ENCODE measurements around the gene TARP.

The TARP gene

DNA sequence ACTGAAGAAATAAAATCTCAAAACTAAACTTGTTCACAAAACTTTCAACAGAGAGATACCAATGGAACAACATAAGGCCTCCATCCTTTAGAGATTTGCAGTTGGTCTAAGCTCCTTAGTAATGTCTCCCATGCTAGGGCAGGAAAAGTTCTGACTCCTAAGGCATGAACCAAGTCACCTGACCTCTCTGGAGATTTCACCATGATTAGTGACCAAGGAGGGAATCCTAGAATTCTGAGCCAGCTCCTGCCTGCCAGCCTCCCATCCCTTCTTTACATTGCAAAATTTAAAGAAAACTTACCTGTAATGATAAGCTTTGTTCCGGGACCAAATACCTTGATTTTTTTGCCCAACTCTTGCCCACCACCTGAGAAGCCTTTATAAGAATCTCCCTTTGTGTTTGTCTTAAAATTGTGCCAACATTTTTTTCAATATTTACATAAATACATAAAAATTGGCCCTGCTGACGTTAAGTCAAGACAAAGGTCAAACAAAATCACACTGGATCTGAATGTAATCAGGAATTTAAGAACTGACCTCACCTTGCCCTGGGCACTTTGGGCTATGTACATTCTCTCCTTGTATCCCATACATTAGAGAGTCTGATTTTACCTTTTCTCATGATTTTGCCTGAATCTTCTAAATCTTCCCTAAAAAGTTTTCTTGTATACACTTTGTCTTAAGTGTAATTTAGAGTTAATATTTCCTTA lies at the start of gene TARP:
Gene TARP, minus strand, starts transcription at position 351 of the 710 bp plus-strand sequence.
- no peaks in the 10 kb centered on the region for H3K27me3 Mint-ChIP-seq (ENCODE audit: low read depth)
- no peaks in the 10 kb centered on the region for H3K4me1 Mint-ChIP-seq (ENCODE audit: low read depth)
- no peak within 1 kb of the TSS for H3K27ac Mint-ChIP-seq
- no peak for ATAC-seq (replicated peaks in 1 of 2)
- no peaks in the 10 kb centered on the region for H3K9me3 Mint-ChIP-seq
- peak within 1 kb of the TSS in 1 of 2 donors; percentile 32 for H3K4me3 Mint-ChIP-seq
- H3K36me3 Mint-ChIP-seq (ENCODE audit: insufficient read depth in 2 of 2): no peaks in the 10 kb centered on the region
- DNase-seq: no peak

DNA sequence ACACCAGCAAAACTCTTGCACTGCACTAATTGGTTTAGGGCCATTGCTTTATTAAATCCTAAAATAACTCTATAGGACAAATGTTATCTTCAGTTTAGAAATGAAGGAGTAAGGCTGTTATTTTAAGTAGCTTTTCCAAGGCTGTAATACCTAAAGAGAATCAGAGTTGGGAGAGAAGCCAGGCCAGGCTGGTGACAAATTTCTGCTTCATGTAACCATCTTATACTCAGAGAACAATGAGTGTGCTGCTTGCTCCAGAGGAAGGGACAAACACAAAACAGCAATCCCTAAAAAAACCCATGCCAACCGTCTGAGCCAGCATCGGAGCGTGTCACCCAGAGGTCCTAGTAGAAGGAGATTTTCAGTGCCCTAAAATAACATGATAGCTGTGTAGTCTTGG lies 49.7 kb upstream of the TARP start:
- ATAC-seq (replicated peaks in 1 of 2): no peak
- H3K27me3 Mint-ChIP-seq (ENCODE audit: low read depth): no peaks in the 10 kb centered on the region
- DNase-seq: no peak
- no peaks in the 10 kb centered on the region for H3K36me3 Mint-ChIP-seq (ENCODE audit: insufficient read depth in 2 of 2)
- H3K9me3 Mint-ChIP-seq: no peaks in the 10 kb centered on the region
- no peak overlapping the region for H3K4me3 Mint-ChIP-seq
- peaks cover 39% of the 10 kb centered on the region for H3K4me1 Mint-ChIP-seq (ENCODE audit: low read depth)
- no peak overlapping the region for H3K27ac Mint-ChIP-seq

DNA sequence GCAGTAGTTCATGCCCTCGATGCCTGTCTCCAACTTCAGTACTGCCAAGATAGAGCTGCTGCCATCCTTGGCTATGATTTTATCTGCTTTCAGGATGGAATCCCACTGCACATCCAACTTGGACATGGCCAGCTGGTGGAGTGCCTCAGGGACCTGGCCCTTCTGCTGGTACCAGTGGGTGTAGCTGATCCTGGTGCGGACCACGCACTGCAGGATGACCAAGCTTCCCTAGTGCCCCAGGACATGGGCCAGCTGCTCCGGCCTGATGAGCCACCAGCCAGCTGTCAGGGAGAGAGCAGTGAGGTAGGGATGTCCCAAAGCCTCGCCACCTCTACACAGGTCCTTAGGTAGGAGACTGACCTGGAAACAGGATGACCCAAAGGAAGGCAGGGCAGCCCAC lies 49.0 kb upstream of the TARP start:
- no peak for ATAC-seq (replicated peaks in 1 of 2)
- H3K4me1 Mint-ChIP-seq (ENCODE audit: low read depth): peaks cover 34% of the 10 kb centered on the region

DNA sequence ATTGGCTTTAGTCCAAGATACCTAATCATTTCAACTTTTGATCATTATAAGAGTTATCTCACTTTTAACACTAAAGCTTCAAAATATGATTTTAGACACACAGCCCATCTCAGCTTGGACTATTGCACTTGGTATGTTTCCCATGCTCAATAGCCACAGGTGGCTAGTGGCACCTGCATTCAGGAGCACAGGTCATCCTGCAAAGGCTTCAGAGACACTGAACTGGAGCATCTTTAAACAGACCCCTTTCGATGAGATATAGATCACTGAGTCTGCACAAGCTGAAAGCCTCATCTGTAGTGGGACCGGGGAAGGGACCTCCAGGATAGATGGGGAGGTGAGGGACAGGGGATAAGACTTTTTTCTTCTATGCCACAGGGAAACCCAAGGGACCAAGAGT lies 48.5 kb upstream of the TARP start:
- Mint-ChIP-seq H3K9me3 (no peaks in the 10 kb centered on the region), H3K27me3 (ENCODE audit: low read depth) (no peaks in the 10 kb centered on the region), H3K4me1 (ENCODE audit: low read depth) (peaks cover 30% of the 10 kb centered on the region), H3K4me3 (no peak overlapping the region), H3K27ac (no peak overlapping the region), H3K36me3 (ENCODE audit: insufficient read depth in 2 of 2) (no peaks in the 10 kb centered on the region)
- DNase-seq (no peak), ATAC-seq (replicated peaks in 1 of 2) (no peak)

More for the DNA sequence above, 49.0 kb upstream of the TARP start:
- DNase-seq: no peak
- Mint-ChIP-seq H3K4me3 (no peak overlapping the region), H3K27ac (no peak overlapping the region), H3K27me3 (ENCODE audit: low read depth) (no peaks in the 10 kb centered on the region), H3K9me3 (no peaks in the 10 kb centered on the region), H3K36me3 (ENCODE audit: insufficient read depth in 2 of 2) (no peaks in the 10 kb centered on the region)

DNA sequence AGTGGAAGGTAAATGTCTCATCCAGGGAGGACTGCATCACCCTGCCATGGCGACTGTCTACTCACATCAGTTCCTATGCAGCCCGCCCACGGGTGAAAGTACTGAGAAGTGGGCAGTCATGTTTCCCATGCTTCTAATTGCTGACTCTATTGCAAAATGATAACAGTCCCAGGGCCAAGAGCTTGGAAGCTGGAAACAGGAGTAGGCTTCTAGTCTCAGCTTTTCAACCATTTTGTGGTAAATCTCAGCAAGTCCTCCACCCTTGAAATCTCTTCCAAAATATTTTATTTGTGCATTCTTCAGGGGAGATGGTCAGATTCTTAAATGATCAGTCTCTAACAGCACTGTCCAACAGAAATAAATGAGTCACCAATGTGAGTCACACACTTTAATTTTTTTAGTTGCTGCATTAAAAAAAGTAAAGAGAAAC lies 48.1 kb upstream of the TARP start:
- no peak overlapping the region for H3K27ac Mint-ChIP-seq
- no peaks in the 10 kb centered on the region for H3K36me3 Mint-ChIP-seq (ENCODE audit: insufficient read depth in 2 of 2)
- no peaks in the 10 kb centered on the region for H3K9me3 Mint-ChIP-seq
- no peaks in the 10 kb centered on the region for H3K27me3 Mint-ChIP-seq (ENCODE audit: low read depth)
- peaks cover 26% of the 10 kb centered on the region for H3K4me1 Mint-ChIP-seq (ENCODE audit: low read depth)
- ATAC-seq (replicated peaks in 1 of 2): peak; percentile 47 to 59
- H3K4me3 Mint-ChIP-seq: peak overlapping the region in 1 of 2 donors; percentile 66
- no peak for DNase-seq

DNA sequence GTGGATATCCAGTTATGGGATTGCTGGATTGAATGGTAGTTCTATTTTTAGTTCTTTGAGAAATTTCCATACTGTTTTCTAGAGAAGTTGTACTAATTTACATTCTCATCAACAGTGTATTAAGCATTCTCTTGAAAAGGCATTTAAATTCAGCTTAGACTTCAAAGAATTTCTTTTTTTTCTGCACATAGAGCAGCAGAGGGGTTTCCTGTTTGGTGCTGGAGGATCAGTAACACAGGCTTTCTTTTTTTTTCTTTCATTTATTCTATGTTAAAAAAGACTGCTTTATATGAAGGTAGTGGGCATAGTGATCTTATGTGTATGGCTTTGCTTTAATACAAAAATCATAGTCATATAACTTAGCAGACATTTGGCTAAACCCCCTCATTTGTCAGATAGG lies 47.6 kb upstream of the TARP start:
- Mint-ChIP-seq H3K9me3 (no peaks in the 10 kb centered on the region), H3K27me3 (ENCODE audit: low read depth) (no peaks in the 10 kb centered on the region), H3K4me1 (ENCODE audit: low read depth) (peaks cover 26% of the 10 kb centered on the region), H3K4me3 (peak overlapping the region in 1 of 2 donors; percentile 66), H3K36me3 (ENCODE audit: insufficient read depth in 2 of 2) (no peaks in the 10 kb centered on the region), H3K27ac (no peak overlapping the region)
- no peak for DNase-seq
- no peak for ATAC-seq (replicated peaks in 1 of 2)

DNA sequence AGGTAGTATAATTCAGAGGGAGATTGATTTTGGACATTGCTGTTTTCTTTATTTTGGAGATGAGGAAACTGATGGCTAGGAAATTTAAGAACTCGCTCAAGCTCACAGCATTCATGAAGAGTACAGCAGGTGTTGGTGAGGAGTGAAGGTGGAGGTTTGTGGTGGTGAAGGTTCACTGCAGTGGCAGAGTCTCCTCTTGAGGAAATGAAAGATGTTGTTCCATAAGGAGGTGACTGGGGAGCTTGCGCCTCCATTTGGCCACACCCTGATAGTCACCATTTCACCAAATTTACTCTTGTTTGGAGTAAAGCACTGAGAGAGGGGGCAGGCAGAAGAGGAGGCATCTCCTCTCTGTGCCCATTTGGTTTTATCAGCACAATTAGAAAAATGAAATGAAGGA lies 46.4 kb upstream of the TARP start:
- peak in 1 of 2 donors; percentile 55 for ATAC-seq (replicated peaks in 1 of 2)
- no peak for DNase-seq
- Mint-ChIP-seq H3K36me3 (ENCODE audit: insufficient read depth in 2 of 2) (no peaks in the 10 kb centered on the region), H3K27me3 (ENCODE audit: low read depth) (no peaks in the 10 kb centered on the region), H3K4me3 (peak overlapping the region; percentile 72 to 74), H3K9me3 (no peaks in the 10 kb centered on the region), H3K27ac (peak overlapping the region; percentile 58), H3K4me1 (ENCODE audit: low read depth) (peaks cover 26% of the 10 kb centered on the region)

DNA sequence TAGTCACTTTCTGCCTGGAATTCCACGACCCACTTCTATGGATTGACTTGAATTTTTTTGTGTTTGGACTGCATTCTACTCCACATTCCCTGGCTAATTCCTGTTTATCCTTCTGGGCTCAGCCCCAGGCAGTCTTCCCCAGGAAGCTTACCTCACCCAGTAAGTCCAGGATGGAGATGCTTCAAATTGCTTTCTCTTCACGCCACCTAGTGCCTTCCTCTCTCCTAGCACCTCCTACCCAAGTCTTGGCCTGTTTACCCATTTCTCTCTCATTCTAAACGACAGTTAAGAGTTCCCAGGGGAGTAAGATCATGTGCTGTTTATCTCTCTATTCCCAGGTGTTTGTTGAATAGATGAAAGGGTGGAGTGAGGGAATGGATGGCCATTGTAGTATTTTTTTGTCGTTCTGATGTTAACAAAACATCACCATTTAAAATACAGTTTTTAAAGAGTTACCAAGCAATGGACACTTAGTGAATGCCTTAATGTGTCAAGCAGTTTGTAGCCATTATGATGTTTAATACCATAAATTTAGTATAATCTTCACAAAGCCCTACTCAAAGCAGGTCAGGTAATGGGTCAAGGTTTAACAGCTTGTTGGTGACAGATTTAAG lies 45.5 kb upstream of the TARP start:
- peak; percentile 59 to 63 for ATAC-seq (replicated peaks in 1 of 2)
- Mint-ChIP-seq H3K4me3 (peak overlapping the region; percentile 29 to 82), H3K4me1 (ENCODE audit: low read depth) (peaks cover 26% of the 10 kb centered on the region), H3K27me3 (ENCODE audit: low read depth) (no peaks in the 10 kb centered on the region), H3K36me3 (ENCODE audit: insufficient read depth in 2 of 2) (no peaks in the 10 kb centered on the region), H3K27ac (peak overlapping the region; percentile 77), H3K9me3 (no peaks in the 10 kb centered on the region)
- no peak for DNase-seq

DNA sequence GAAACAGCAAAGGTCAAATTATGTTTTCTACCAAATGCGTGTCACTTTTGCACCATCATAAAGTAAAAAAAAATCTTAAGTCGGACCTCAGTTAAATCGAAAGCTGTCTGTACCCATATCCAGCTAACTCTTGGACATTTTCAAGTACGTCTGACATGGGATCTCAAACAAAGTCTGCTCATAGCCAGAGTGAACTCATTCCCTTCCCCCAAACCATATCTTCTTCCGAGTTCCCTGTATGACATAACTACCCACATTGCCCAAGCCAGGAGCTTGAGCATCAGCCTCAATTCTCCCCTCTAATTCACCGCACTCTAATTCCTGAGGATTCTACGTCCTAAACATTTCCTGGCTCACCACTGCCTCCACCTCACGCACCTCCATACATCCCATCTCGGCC lies 44.8 kb upstream of the TARP start:
- DNase-seq (no peak), ATAC-seq (replicated peaks in 1 of 2) (peak in 1 of 2 donors; percentile 21)
- Mint-ChIP-seq H3K27ac (peak overlapping the region; percentile 77), H3K9me3 (no peaks in the 10 kb centered on the region), H3K4me3 (peak overlapping the region; percentile 15 to 82), H3K4me1 (ENCODE audit: low read depth) (peaks cover 27% of the 10 kb centered on the region), H3K27me3 (ENCODE audit: low read depth) (no peaks in the 10 kb centered on the region), H3K36me3 (ENCODE audit: insufficient read depth in 2 of 2) (no peaks in the 10 kb centered on the region)

DNA sequence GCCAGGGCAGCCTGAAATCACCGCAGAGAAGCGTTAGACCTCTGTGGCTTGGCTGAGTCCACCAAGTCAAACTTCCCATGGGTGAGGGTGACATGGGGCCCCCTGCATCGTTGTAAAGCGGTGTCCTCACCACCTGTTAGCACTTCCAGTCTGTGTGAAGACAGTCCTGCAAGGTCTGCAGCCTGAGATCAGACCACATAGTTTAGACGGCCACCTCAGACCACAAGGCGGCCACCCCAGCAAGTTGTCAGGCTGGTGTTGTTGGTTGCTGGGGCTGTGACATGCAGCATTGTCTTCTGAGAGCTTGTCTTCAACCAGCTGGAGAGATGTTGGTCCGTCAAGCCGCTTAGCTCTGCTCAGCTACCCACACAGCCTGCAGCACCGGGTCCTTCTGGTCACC lies 44.1 kb upstream of the TARP start:
- peak overlapping the region in 1 of 2 donors; percentile 82 for H3K4me3 Mint-ChIP-seq
- H3K4me1 Mint-ChIP-seq (ENCODE audit: low read depth): peaks cover 30% of the 10 kb centered on the region
- H3K27ac Mint-ChIP-seq: no peak overlapping the region
- no peaks in the 10 kb centered on the region for H3K36me3 Mint-ChIP-seq (ENCODE audit: insufficient read depth in 2 of 2)
- no peaks in the 10 kb centered on the region for H3K9me3 Mint-ChIP-seq
- ATAC-seq (replicated peaks in 1 of 2) (peak; percentile 28 to 49), DNase-seq (no peak)
- no peaks in the 10 kb centered on the region for H3K27me3 Mint-ChIP-seq (ENCODE audit: low read depth)

DNA sequence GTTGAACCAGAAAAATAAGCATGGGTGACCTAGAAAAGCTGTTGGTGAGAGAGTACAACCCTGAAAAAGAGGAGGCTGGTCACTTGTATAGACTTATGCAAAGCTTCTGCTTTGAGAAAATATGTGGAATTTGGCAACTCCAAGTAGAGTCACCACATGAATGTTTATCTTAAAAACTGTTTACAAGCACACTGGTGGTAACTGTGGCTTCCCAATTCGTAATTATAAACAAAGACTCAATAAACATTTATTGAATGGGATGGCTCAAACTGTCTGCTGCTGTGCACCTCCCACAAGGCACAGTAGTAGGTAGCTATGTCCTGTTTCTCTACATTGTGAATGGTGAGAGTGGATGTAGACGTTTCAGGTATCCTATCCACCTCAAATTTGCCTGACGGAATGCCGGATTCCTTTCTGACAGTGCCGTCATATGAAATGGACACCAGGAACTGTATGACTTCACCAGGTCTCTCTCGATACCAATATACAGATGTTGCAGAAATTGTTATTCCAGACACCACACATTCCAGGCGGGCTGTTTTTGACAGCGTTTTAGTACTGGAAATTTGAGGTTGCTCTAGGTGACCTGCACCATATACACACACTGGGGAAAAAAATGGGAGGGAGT lies 43.4 kb upstream of the TARP start:
- Mint-ChIP-seq H3K4me3 (peak overlapping the region in 1 of 2 donors; percentile 51), H3K4me1 (ENCODE audit: low read depth) (peaks cover 30% of the 10 kb centered on the region), H3K36me3 (ENCODE audit: insufficient read depth in 2 of 2) (no peaks in the 10 kb centered on the region), H3K27me3 (ENCODE audit: low read depth) (no peaks in the 10 kb centered on the region), H3K27ac (no peak overlapping the region), H3K9me3 (no peaks in the 10 kb centered on the region)
- no peak for DNase-seq
- no peak for ATAC-seq (replicated peaks in 1 of 2)

DNA sequence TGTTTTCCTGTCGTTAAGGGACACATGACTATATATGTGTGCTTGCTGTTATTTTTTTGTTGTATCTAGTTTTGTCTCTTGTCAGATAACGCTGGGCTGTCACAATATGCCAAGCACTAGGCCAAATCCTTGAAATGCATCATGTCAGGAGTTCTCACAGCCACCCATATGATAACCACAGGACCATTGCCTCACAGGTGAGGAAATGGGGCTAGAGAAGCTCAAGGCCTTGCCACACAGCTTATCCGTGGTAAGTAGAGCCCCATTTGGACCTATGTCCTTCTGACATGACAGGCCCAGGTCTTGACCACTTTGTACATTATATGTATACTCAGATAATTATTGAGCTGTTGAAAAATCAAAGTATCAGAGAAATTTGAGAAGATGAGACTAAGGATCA lies 42.0 kb upstream of the TARP start:
- Mint-ChIP-seq H3K9me3 (no peaks in the 10 kb centered on the region), H3K4me3 (no peak overlapping the region), H3K27me3 (ENCODE audit: low read depth) (no peaks in the 10 kb centered on the region), H3K27ac (no peak overlapping the region), H3K4me1 (ENCODE audit: low read depth) (peaks cover 19% of the 10 kb centered on the region), H3K36me3 (ENCODE audit: insufficient read depth in 2 of 2) (no peaks in the 10 kb centered on the region)
- DNase-seq (no peak), ATAC-seq (replicated peaks in 1 of 2) (no peak)

DNA sequence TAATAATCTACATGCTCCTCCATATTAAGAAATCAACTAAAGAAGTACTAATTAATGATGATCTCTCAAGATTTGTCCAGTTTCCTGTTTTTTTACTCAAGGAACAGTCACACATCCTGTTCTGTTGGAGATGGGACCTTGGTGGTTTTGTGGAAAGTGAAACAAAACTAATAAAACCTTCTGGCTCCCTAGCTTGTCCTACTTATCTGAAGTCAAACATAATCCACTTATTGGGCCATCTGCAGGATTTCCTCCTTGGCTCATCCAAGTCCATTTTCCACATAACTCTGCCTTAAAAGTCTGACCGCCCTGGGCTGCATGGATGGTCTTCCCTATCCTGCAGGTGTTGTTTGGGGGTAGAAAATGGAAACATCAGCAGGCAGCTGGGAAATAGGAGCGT lies 39.4 kb upstream of the TARP start:
- Mint-ChIP-seq H3K4me1 (ENCODE audit: low read depth) (peaks cover 4% of the 10 kb centered on the region), H3K27ac (no peak overlapping the region), H3K36me3 (ENCODE audit: insufficient read depth in 2 of 2) (no peaks in the 10 kb centered on the region), H3K27me3 (ENCODE audit: low read depth) (no peaks in the 10 kb centered on the region), H3K9me3 (no peaks in the 10 kb centered on the region), H3K4me3 (peak overlapping the region; percentile 6 to 71)
- no peak for DNase-seq
- no peak for ATAC-seq (replicated peaks in 1 of 2)
